Kidney epithelial cell (primary cell): ENCODE measurements around the gene ACOX1. TPM values are rescaled to one million over a fixed set of nuclear protein-coding genes. Genes with fewer than 3 reads are reported as not detected.
"Not testable (repeated sequence)": the region's sequence is repeated elsewhere in the genome, so short reads cannot be mapped to it uniquely, and the experiment has no call there.

ENCODE experiments used
- DNase-seq: peaks from one replicate; pipeline ENCODE4 v3.0.0-alpha.2; 2010; ENCODE audit warnings: low read depth
- H3K27me3 ChIP-seq: 2 replicates; pipeline ENCODE4 v1.6.0; 2011; ENCODE audit warnings: low read length; ENCODE audit not compliant: control insufficient read depth, insufficient read depth
- H3K36me3 ChIP-seq: 2 replicates; pipeline ENCODE4 v1.5.1; 2011; ENCODE audit warnings: low read length; ENCODE audit not compliant: control insufficient read depth, insufficient read depth
- H3K4me3 ChIP-seq: 2 replicates; pipeline ENCODE4 v1.5.1; 2011; ENCODE audit warnings: low read depth, mild to moderate bottlenecking, control low read depth, low read length
- total RNA-seq: library from RNA; depleted of rRNA; stranded (reverse); fragments of >200 nt; gene quantifications from 2 replicates; pipeline ENCODE4 v1.2.3, GENCODE V29; 2015
- TF ChIP-seq, protein P1 (sequence below): IDR thresholded peaks from 2 replicates; pipeline ENCODE4 v1.5.1; 2011; ENCODE audit warnings: mild to moderate bottlenecking, moderate library complexity, low read length, control low read depth, inconsistent platforms; ENCODE audit not compliant: insufficient read depth, poor library complexity, severe bottlenecking

Gene ACOX1
- total RNA-seq, 1 donor from 2014 or later, result 41.1 TPM

DNA sequence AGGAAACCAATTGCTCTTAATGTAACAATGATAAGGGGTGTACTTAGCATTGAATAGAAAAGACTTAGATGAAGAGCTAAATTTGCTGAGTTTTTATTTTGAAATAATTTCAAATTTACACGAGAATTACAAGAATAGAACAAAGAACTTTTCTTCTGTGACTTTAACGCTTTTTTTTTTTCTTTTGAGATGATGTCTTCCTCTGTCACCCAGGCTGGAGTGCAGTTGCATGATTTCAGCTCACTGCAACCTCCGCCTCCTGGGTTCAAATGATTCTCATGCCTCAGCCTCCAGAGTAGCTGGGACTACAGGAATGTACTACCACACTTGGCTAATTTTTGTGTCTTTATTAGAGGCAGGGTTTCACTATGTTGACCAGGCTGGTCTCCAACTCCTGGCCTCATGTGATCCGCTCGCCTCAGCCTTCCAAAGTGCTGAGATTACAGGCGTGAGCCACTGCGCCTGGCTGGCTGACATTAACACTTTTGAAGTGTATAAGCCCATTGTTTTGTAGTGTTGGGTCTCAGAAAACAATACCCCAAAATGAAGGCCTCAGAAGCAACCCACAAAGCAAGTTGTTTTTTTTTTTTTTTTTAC, 2.2 kb upstream of the ACOX1 start:
- no peak for DNase-seq
- no peaks in the 10 kb centered on the region for H3K27me3 ChIP-seq
- no peak overlapping the region for H3K4me3 ChIP-seq
- no peaks in the 10 kb centered on the region for H3K36me3 ChIP-seq
- TF ChIP-seq, protein P1, sequence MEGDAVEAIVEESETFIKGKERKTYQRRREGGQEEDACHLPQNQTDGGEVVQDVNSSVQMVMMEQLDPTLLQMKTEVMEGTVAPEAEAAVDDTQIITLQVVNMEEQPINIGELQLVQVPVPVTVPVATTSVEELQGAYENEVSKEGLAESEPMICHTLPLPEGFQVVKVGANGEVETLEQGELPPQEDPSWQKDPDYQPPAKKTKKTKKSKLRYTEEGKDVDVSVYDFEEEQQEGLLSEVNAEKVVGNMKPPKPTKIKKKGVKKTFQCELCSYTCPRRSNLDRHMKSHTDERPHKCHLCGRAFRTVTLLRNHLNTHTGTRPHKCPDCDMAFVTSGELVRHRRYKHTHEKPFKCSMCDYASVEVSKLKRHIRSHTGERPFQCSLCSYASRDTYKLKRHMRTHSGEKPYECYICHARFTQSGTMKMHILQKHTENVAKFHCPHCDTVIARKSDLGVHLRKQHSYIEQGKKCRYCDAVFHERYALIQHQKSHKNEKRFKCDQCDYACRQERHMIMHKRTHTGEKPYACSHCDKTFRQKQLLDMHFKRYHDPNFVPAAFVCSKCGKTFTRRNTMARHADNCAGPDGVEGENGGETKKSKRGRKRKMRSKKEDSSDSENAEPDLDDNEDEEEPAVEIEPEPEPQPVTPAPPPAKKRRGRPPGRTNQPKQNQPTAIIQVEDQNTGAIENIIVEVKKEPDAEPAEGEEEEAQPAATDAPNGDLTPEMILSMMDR, result no peak

DNA sequence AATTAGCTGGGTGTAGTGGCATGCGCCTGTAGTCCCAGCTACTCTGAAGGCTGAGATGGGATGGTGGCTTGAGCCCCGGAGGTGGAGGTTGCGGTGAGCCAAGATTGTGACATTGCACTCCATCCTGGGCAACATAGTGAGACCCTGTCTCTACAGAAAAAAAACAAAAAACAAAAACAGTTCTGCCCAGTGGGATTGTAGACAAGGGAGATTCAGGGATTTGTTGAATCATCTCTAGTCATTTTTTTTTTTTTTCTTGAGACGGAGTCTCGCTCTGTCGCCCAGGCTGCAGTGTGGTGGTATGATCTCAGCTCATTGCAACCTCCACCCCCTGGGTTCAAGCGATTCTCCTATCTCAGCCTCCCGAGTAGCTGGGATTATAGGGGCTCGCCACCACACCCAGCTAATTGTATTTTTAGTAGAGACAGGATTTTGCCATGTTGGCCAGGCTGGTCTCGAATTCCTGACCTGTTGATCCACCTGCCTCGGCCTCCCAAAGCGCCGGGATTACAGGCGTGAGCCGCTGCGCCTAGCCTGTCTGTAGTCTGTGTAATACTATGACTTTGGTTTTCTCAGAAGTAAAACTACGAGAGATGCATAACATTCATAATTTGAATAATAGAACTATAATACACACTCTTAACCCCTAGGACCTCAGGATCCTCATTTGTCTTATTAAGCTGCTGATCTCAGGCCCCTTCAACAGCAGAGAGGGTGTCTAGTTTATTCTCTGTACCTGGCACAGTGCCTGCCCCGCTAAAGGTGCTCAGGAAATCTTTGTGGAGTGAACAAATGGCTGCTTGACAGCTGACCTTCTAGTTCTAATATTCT, 1.4 kb upstream of the ACOX1 start:
- Histone ChIP-seq H3K4me3 (peak overlapping the region; percentile 77), H3K27me3 (no peaks in the 10 kb centered on the region), H3K36me3 (no peaks in the 10 kb centered on the region)
- TF ChIP-seq, protein P1, result no peak
- no peak for DNase-seq

DNA sequence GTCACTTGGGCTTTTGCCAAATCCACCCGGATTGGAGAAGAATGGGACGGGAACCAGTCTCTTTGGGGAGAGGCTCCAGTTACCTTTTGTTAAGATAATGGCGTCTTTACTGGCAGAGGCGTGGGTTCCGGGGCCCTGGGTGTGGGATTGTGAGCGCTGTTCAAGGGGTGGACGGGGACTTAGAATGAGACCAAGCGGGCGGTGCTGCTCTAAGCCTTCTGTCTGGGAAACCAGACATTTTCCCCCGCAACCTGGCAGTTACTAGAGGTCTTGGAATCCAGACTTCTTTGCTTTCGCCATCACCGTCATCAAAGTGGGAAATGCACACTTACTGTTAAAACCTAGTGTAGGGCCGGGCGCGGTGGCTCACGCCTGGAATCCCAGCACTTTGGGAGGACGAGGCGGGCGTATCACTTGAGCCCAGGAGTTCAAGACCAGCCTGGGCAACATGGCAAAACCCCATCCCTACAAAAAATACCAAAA, 780 bp upstream of the ACOX1 start:
- DNase-seq, result peak; percentile 16
- H3K36me3 ChIP-seq, result no peaks in the 10 kb centered on the region
- H3K27me3 ChIP-seq, result no peaks in the 10 kb centered on the region
- H3K4me3 ChIP-seq, result peak overlapping the region; percentile 77
- TF ChIP-seq, protein P1, result no peak

DNA sequence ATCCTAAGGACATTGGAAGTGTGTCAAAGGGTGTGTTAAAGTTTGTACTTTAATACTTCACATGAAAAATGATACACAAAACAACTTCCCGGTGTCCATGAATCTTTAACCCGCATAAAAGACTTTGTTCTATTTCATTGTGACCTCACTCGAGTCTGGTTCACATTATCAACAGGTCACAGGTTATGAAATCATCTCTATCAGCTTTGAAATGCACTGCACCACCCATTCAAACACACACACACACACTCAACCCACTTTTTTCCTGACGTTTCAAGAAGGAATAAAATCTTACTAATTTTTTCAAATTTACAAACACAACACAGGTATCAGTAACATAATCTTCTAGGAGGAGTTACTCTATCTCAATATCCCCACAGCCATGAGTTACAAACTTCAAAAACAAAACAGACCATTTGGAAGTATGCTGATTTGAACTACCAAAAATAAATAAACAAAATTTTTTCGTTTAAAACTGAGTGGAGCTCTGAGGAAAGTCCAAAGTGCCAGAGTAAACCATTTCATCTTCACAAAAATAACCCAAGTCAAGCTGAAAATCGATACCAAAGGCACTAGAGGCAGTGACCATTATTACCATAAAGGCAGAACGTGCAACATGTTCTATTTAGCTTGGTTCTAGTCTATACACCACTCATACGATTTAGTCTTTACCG, 2.7 kb downstream of the ACOX1 start:
- no peak for DNase-seq
- TF ChIP-seq, protein P1, result no peak
- no peak overlapping the region for H3K4me3 ChIP-seq
- no peaks in the 10 kb centered on the region for H3K27me3 ChIP-seq
- no peaks in the 10 kb centered on the region for H3K36me3 ChIP-seq

DNA sequence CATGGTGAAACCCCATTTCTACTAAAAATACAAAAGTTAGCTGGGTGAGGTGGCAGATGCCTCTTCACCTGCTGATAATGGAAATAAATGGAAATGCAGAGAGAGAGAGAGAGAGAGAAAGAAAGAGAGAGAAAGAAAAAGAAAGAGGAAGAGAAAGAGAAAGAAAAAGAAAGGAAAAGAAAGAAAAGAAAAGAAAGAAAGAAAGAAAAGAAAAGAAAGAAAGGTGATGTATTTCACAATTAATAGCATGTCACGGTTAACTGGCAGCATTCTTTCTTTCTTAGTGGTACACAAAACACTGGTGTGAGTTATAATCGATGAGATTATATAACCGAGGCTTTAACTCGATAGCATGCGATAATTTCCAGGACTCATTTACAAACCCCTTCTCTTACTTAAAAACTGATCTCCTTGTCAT, 3.2 kb downstream of the ACOX1 start:
- TF ChIP-seq, protein P1, result no peak
- H3K4me3 ChIP-seq, result no peak overlapping the region
- no peaks in the 10 kb centered on the region for H3K27me3 ChIP-seq
- no peaks in the 10 kb centered on the region for H3K36me3 ChIP-seq
- no peak for DNase-seq

DNA sequence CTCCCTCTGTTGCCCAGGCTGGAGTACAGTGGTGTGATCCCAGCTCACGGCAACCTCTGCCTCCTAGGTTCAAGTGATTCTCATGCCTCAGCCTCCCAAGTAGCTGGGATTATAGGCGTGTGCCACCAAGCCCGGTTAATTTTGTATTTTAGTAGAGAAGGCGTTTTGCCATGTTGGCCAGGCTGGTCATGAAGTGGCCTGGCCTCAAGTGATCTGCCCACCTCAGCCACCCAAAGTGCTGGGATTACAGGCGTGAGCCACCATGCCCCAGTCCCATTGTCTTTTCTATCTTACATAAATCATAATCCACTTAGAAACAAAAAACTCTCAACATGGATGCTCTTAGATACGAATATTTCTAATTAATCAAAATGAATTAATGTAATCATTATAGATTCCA, 3.8 kb downstream of the ACOX1 start:
- not testable (repeated sequence) for H3K27me3 ChIP-seq, H3K36me3 ChIP-seq, H3K4me3 ChIP-seq, DNase-seq
